Stomach smooth muscle (tissue), 2 donors: ENCODE results near the gene LGI4.

ENCODE experiments used
- H3K27ac ChIP-seq: one replicate; pipeline ENCODE4 v1.7.0; 2013; ENCODE audit warnings: mild to moderate bottlenecking, low read length, inconsistent platforms
- H3K27me3 ChIP-seq, 2 donors: one replicate each; pipeline ENCODE4 v1.7.0; 2013; ENCODE audit warnings: low read length in 2 of 2; ENCODE audit not compliant: insufficient read depth in 2 of 2, control insufficient read depth in 1 of 2
- H3K36me3 ChIP-seq, 2 donors: one replicate each; pipeline ENCODE4 v1.7.0; 2013; ENCODE audit warnings: low read length in 2 of 2; ENCODE audit not compliant: control insufficient read depth in 2 of 2, insufficient read depth in 2 of 2
- H3K4me1 ChIP-seq: one replicate; pipeline ENCODE4 v1.7.0; 2013; ENCODE audit warnings: low read length; ENCODE audit not compliant: control insufficient read depth, insufficient read depth
- H3K4me3 ChIP-seq, 2 donors: one replicate each; pipeline ENCODE4 v1.7.0; 2013; ENCODE audit warnings: low read length in 2 of 2
- H3K9ac ChIP-seq, 2 donors: one replicate each; pipeline ENCODE4 v1.7.0; 2013; ENCODE audit warnings: low read length in 2 of 2, mild to moderate bottlenecking in 1 of 2
- H3K9me3 ChIP-seq, 2 donors: one replicate each; pipeline ENCODE4 v1.7.0; 2013; ENCODE audit warnings: low read length in 2 of 2; ENCODE audit not compliant: control insufficient read depth in 2 of 2
- donor health status: healthy.
- donor health status: Pancreatic carcinoma.

LGI4 gene

DNA sequence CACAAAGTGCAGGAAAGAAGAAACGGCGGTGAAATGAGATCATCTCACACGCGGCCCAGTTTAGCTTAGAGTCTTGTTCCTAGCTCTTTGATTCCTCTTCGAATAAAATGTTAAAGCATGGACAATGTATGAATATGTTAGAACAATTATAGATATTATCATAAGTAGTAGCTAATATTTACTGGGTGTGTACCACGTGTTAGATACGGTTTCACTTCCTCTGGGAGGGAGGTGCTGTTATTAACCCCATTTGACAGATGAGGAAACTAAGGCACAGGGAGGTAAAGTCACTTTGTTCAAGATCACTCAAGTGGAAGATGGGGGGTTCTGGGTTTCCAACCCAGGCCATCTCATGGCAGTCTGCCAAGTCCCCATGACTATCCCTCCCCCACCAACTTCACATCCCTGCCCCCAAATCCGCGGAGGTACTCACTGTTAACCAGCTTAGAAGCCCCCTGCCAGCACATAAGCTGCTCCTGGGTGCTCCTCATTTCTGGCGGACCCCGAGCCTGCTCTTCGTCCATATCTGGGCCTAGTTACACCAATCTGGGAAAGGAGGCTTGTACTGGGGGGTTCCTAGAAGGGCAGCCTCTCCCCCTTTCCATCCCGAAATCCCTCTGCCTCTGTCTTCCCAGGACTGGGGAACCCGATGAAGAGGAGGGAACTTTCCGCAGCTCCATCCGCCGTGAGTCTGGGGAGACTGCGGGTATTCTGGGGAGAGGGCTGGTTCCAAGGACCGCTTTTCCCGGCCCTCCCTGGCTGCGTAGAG is 7.2 kb upstream of the LGI4 start:
- Histone ChIP-seq H3K4me3 (peak overlapping the region in 1 of 2 donors; percentile 8), H3K9ac (no peak overlapping the region), H3K4me1 (peaks cover 35% of the 10 kb centered on the region), H3K9me3 (no peaks in the 10 kb centered on the region), H3K27me3 (peaks cover 46 to 55% of the 10 kb centered on the region in 2 donors), H3K36me3 (no peaks in the 10 kb centered on the region), H3K27ac (no peak overlapping the region)

DNA sequence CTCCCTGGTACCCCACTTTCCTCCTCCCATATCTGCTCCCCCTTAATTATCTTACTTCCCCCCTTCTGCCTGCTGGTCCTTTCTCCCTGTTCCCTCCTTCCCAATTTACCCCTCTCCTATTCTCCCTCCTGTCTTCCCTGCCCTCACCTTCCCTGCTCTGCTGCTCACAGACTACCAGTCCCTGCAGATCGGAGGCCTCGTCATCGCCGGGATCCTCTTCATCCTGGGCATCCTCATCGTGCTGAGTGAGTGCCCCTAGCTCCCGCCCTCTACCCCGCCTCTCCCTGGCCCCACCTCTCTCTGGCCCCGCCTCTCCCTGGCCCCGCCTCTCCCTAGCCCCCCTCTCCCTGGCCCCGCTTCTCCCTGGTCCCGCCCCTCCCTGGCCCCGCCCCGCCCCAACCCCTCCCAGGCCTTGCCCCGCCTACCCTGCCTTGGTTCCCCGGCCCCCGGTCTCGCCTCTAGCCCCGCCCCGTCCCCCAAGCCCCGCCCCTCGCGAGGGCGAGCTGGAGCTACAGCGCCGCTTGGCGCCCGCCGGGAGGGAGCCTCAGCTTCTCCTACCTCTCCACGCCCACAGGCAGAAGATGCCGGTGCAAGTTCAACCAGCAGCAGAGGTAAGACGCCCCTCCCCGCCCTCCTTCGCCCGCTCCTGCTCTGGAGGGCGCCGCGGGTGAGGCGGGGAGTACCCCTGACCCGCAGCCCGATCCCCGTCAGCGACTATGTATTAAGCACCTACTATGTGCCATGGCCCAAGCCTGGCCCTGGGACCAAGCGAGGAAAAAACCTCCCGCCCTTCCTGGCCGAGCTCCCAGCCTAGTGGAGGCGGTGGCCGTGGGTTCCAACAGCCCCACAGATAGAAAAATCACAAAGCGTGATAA is 6.3 kb upstream of the LGI4 start:
- H3K4me1 ChIP-seq, result peaks cover 35% of the 10 kb centered on the region
- no peaks in the 10 kb centered on the region for H3K36me3 ChIP-seq
- H3K9ac ChIP-seq, result peak overlapping the region; percentile 57 to 58
- peak overlapping the region; percentile 66 for H3K27ac ChIP-seq
- peak overlapping the region; percentile 40 to 69 for H3K4me3 ChIP-seq
- peaks cover 51 to 59% of the 10 kb centered on the region in 2 donors for H3K27me3 ChIP-seq
- H3K9me3 ChIP-seq, result no peaks in the 10 kb centered on the region

DNA sequence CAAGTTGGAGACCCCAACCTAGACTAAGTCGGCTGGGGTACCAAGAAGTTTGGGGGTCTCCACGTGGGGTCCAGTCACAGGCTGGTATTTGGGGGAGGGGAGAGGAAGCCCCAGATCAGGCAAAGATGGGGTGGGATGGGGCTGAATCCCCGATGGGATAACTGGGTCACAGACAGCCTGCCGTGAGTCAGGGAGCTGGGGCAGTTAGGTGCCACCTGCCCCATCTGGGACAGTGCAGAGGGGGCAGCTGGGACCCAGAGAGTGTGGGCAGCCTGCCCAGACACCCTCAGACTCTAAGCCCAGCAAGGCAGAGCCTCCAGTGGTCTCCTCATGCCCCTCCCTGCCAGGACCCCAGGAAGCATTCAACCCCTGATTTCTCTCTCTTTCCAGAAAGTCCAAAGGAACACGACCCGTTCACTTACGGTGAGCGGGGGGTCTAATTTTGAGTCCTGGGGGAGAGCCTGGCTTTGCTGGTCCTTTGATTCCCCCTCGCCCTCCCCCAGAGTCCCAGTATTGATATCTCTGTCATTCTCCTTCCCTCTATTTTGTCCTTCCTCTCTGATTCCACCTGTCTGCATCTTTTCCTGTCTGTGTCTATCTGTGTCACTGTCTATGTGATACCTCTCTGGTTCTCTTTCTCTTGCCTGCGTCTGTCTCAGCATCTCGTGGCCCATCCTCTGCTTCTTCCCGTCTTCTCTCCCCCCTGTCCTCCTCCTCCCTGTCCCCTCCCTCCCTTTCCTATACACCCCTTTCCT is 5.5 kb upstream of the LGI4 start:
- peaks cover 51 to 63% of the 10 kb centered on the region in 2 donors for H3K27me3 ChIP-seq
- H3K36me3 ChIP-seq, result no peaks in the 10 kb centered on the region
- H3K9me3 ChIP-seq, result no peaks in the 10 kb centered on the region
- H3K9ac ChIP-seq, result peak overlapping the region; percentile 57 to 58
- peaks cover 37% of the 10 kb centered on the region for H3K4me1 ChIP-seq
- H3K4me3 ChIP-seq, result peak overlapping the region; percentile 40 to 69
- peak overlapping the region; percentile 66 for H3K27ac ChIP-seq

DNA sequence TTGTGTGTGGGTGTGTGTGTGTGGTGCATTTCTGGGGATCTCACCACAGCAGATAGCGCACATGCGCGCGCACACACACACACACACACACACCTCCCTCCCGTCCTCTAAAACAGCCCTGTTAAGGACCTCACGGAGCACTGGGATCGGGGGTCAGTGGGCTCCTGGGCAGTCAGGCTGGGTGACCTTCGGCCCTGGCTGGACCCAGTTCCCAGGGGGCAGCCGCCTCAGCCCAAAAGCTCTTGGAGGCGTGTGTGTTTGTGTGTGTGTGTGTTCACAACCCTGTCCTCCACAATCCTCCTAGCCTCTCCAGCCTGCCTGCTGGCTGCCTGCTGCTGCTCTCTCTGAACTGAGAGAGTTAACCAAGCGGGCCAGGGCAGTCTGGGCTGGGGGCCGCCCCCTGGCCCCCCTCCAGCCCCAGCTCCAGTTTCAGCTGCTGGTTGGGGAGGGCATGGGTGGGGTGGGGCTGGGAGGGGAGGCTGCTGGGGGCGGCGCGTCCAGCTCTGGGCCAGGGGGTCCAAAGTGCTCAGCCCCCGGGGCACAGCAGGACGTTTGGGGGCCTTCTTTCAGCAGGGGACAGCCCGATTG is 3.5 kb upstream of the LGI4 start, which contains the start of gene FXYD1:
FXYD1 (plus strand) TSS at position 520 of the 588 bp plus-strand sequence. CDS start 1,256 bp downstream, outside the sequence.
- H3K9ac ChIP-seq, result peak within 1 kb of the TSS; percentile 57 to 58
- H3K27ac ChIP-seq, result peak within 1 kb of the TSS; percentile 66
- H3K27me3 ChIP-seq, result peaks cover 45 to 46% of the 10 kb centered on the region in 2 donors
- no peaks in the 10 kb centered on the region for H3K36me3 ChIP-seq
- peak within 1 kb of the TSS; percentile 40 to 69 for H3K4me3 ChIP-seq
- H3K9me3 ChIP-seq, result no peaks in the 10 kb centered on the region
- H3K4me1 ChIP-seq, result peaks cover 43% of the 10 kb centered on the region

DNA sequence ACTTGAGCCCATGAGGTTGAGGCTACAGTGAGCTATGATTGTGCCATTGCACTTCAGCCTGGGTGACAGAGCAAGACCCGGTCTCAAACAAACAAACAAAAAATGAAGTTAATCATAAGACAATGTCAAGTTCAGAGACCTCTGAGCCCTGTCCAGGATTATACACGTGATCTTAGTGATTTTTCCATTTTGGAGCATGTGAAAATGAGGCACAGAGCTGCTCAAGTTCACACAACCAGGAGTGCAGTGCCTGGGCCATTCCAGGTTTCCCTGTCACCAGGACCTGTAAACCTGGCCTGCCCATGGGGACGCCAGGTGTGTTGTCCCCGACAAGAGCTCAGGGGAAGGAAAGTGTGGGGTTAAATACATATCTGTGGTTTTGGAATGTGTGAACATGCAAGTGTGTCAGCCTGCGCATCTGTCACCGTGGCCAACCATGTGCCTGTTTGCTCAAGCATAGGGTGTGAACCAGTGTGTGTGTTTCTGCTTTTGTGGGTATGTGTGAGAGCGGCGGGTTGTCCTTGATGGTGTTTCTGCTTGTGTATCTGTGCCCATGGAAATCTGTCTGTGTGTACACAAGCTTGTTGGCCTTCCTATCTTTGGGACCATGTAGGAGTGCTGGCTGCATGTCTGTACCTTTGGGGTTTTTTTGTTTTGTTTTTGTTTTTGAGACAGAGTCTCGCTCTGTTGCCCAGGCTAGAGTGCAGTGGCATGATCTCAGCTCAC is 2.3 kb upstream of the LGI4 start:
- Histone ChIP-seq H3K9ac (no peak overlapping the region), H3K27ac (no peak overlapping the region), H3K9me3 (no peaks in the 10 kb centered on the region), H3K36me3 (no peaks in the 10 kb centered on the region), H3K27me3 (peaks cover 37 to 39% of the 10 kb centered on the region in 2 donors), H3K4me3 (no peak overlapping the region), H3K4me1 (peaks cover 38% of the 10 kb centered on the region)

DNA sequence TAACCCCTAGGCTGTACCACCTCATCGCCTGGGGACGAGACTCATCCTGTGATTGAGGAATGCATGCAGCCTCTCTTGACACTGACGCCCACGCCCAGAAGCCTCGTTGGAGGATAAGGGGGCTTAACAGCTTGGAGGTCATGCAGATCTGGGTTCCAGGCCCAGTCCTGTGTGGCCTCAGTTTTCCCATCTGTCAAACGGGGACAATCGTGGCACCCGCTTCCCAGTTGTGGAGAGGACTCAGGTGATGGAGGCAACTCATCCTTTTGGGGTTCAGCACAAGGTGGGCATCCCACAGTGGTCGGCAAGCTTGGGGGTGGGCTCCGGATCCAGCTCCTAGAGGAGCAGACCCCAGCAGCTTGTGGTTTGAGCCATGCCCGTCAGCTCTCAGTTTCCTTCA is 1.4 kb upstream of the LGI4 start:
- Histone ChIP-seq H3K27ac (no peak overlapping the region), H3K4me1 (peaks cover 37% of the 10 kb centered on the region), H3K27me3 (peaks cover 28 to 31% of the 10 kb centered on the region in 2 donors), H3K9me3 (no peaks in the 10 kb centered on the region), H3K9ac (no peak overlapping the region), H3K4me3 (no peak overlapping the region), H3K36me3 (no peaks in the 10 kb centered on the region)

DNA sequence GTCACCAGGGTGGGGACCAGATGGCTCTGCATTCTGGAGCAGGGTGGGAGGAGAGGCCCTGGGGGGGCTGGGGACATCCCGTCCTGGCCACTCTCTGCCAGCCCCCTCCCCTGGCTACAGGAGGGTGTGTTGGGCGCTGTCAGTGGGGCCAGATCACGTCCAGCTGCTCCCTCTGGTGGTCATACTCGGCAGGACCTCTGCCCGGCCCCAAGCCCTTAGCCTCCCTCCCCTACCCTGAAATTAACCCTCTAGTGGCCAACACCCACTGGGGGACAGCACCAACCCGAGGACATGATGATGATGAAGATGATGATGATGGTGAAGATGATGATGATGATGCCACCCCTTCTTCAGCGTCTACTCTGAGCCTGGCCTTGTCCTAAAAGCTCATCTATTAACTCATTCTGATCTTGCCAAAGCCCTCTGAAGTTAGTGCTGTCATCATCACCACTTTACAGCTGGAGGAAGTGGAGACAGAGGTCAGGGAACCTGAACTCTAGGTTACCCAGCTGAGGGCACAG is 590 bp upstream of the LGI4 start:
- H3K4me1 ChIP-seq, result peaks cover 33% of the 10 kb centered on the region
- H3K4me3 ChIP-seq, result peak overlapping the region in 1 of 2 donors; percentile 47
- no peaks in the 10 kb centered on the region for H3K9me3 ChIP-seq
- H3K27ac ChIP-seq, result no peak overlapping the region
- H3K9ac ChIP-seq, result no peak overlapping the region
- H3K36me3 ChIP-seq, result no peaks in the 10 kb centered on the region
- H3K27me3 ChIP-seq, result peaks cover 26 to 27% of the 10 kb centered on the region in 2 donors

DNA sequence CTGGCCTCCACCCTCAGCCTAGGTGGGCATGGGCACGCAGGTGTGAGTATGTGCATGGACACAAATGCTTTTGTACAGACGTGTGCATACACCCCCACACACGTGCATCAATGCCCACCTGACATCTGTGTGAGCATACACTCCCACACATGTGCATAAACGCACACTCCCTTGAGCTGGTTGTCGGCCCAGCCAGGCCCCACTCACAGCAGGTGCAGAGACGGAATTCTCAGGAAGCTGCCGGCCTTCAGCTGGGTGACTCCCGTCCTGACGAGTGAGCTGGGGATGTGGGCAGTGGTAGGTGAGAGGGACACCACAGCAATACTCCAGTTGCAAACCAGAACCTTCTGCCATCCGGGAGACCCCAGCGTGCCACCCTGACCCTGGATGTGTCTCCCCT is 1.0 kb downstream of the LGI4 start:
- H3K27me3 ChIP-seq, result peaks cover 11 to 12% of the 10 kb centered on the region in 2 donors
- peaks cover 21% of the 10 kb centered on the region for H3K4me1 ChIP-seq
- H3K4me3 ChIP-seq, result peak overlapping the region in 1 of 2 donors; percentile 58
- H3K9ac ChIP-seq, result no peak overlapping the region
- H3K36me3 ChIP-seq, result no peaks in the 10 kb centered on the region
- H3K27ac ChIP-seq, result no peak overlapping the region
- H3K9me3 ChIP-seq, result no peaks in the 10 kb centered on the region

DNA sequence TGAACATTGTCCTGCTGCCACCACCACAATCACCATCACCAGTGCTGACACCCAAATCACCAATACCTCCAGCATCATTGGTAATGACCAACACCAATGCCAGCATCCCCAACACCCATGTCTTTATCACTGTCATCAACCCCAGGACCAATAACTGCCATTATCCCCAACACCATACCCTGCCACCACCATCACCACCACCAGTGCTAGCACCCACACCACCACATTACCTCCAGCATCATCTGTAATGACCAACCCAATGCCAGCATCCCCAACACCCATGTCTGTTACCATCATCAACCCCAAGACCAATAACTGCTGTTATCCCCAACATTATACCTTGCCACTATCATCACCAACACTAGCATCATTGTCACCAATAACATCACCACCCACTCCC is 2.6 kb downstream of the LGI4 start:
- Histone ChIP-seq H3K27ac (no peak overlapping the region), H3K27me3 (peaks cover 9% of the 10 kb centered on the region in 2 donors), H3K4me3 (no peak overlapping the region), H3K9ac (no peak overlapping the region), H3K9me3 (no peaks in the 10 kb centered on the region), H3K36me3 (no peaks in the 10 kb centered on the region), H3K4me1 (peaks cover 11% of the 10 kb centered on the region)
